HEK293 (cell line): ENCODE measurements around the gene POGZ.

Experiments
- FEZF1 ChIP-seq: fragments of 450-650 bp; formaldehyde crosslinking; IDR thresholded peaks from 2 replicates; pipeline ENCODE4 v1.5.1; 2016; ENCODE audit warnings: missing biosample characterization, missing genetic modification characterization
- KLF9 ChIP-seq: fragments of 450-650 bp; formaldehyde crosslinking; IDR thresholded peaks from 2 replicates; pipeline ENCODE4 v1.5.1; 2016; ENCODE audit warnings: missing biosample characterization, missing genetic modification characterization, low read depth
- MZF1 ChIP-seq: fragments of 450-650 bp; formaldehyde crosslinking; IDR thresholded peaks from 2 replicates; pipeline ENCODE4 v1.5.1; 2017; ENCODE audit warnings: missing biosample characterization, missing genetic modification characterization, borderline replicate concordance
- RBAK ChIP-seq: fragments of 450-650 bp; formaldehyde crosslinking; IDR thresholded peaks from 2 replicates; pipeline ENCODE4 v1.5.1; 2016; ENCODE audit warnings: missing biosample characterization, missing genetic modification characterization
- SETDB1 ChIP-seq: IDR thresholded peaks from one replicate; pipeline ENCODE4 v1.6.1; 2017; ENCODE audit warnings: mild to moderate bottlenecking, low read length, moderate library complexity, mixed read lengths; ENCODE audit not compliant: insufficient read length
- SP7 ChIP-seq: fragments of 450-650 bp; formaldehyde crosslinking; IDR thresholded peaks from 2 replicates; pipeline ENCODE4 v1.5.1; 2016; ENCODE audit warnings: missing biosample characterization, missing genetic modification characterization
- WT1 ChIP-seq: fragments of 450-650 bp; formaldehyde crosslinking; IDR thresholded peaks from 2 replicates; pipeline ENCODE4 v1.5.1; 2016; ENCODE audit warnings: missing biosample characterization, missing genetic modification characterization
- ZBTB17 ChIP-seq: fragments of 450-650 bp; formaldehyde crosslinking; IDR thresholded peaks from 2 replicates; pipeline ENCODE4 v1.5.1; 2016; ENCODE audit warnings: missing biosample characterization, missing genetic modification characterization
- ZBTB48 ChIP-seq: fragments of 450-650 bp; formaldehyde crosslinking; IDR thresholded peaks from 2 replicates; pipeline ENCODE4 v1.5.1; 2016; ENCODE audit warnings: missing biosample characterization, missing genetic modification characterization
- ZBTB8A ChIP-seq: fragments of 450-650 bp; formaldehyde crosslinking; IDR thresholded peaks from 2 replicates; pipeline ENCODE4 v1.5.1; 2016; ENCODE audit warnings: missing biosample characterization, missing genetic modification characterization
- ZEB2 ChIP-seq: fragments of 450-650 bp; formaldehyde crosslinking; IDR thresholded peaks from 2 replicates; pipeline ENCODE4 v1.5.1; 2016; ENCODE audit warnings: missing biosample characterization, missing genetic modification characterization
- ZFP37 ChIP-seq: fragments of 450-650 bp; formaldehyde crosslinking; IDR thresholded peaks from 2 replicates; pipeline ENCODE4 v1.5.1; 2016; ENCODE audit warnings: missing biosample characterization, missing genetic modification characterization
- ZIC2 ChIP-seq: fragments of 450-650 bp; formaldehyde crosslinking; IDR thresholded peaks from 2 replicates; pipeline ENCODE4 v1.5.1; 2016; ENCODE audit warnings: missing biosample characterization, missing genetic modification characterization
- ZNF138 ChIP-seq: fragments of 450-650 bp; formaldehyde crosslinking; IDR thresholded peaks from 2 replicates; pipeline ENCODE4 v1.5.1; 2016; ENCODE audit warnings: missing biosample characterization, missing genetic modification characterization, borderline replicate concordance
- ZNF211 ChIP-seq: fragments of 450-650 bp; formaldehyde crosslinking; IDR thresholded peaks from 2 replicates; pipeline ENCODE4 v1.5.1; 2016; ENCODE audit warnings: low read depth, missing biosample characterization, missing genetic modification characterization
- ZNF223 ChIP-seq: fragments of 450-650 bp; formaldehyde crosslinking; IDR thresholded peaks from 2 replicates; pipeline ENCODE4 v1.5.1; 2016; ENCODE audit warnings: missing biosample characterization, missing genetic modification characterization
- ZNF335 ChIP-seq: fragments of 450-650 bp; formaldehyde crosslinking; conservative IDR thresholded peaks from 2 replicates; pipeline ENCODE4 v1.5.1; 2016; ENCODE audit warnings: missing biosample characterization, missing genetic modification characterization
- ZNF366 ChIP-seq: fragments of 450-650 bp; formaldehyde crosslinking; conservative IDR thresholded peaks from 2 replicates; pipeline ENCODE4 v1.5.1; 2016; ENCODE audit warnings: missing biosample characterization, missing genetic modification characterization
- ZNF394 ChIP-seq: fragments of 450-650 bp; formaldehyde crosslinking; IDR thresholded peaks from 2 replicates; pipeline ENCODE4 v1.5.1; 2016; ENCODE audit warnings: missing biosample characterization, missing genetic modification characterization, mild to moderate bottlenecking, moderate library complexity, borderline replicate concordance
- ZNF423 ChIP-seq: fragments of 450-650 bp; formaldehyde crosslinking; IDR thresholded peaks from 2 replicates; pipeline ENCODE4 v1.5.1; 2016; ENCODE audit warnings: missing biosample characterization, missing genetic modification characterization
- ZNF501 ChIP-seq: fragments of 450-650 bp; formaldehyde crosslinking; IDR thresholded peaks from 2 replicates; pipeline ENCODE4 v1.5.1; 2016; ENCODE audit warnings: missing biosample characterization, missing genetic modification characterization
- ZNF610 ChIP-seq: fragments of 450-650 bp; formaldehyde crosslinking; IDR thresholded peaks from 2 replicates; pipeline ENCODE4 v1.5.1; 2016; ENCODE audit warnings: missing biosample characterization, missing genetic modification characterization, borderline replicate concordance
- ZXDB ChIP-seq: fragments of 450-650 bp; formaldehyde crosslinking; IDR thresholded peaks from 2 replicates; pipeline ENCODE4 v1.5.1; 2016; ENCODE audit warnings: missing biosample characterization, missing genetic modification characterization
- TF ChIP-seq, protein P1 (sequence below): fragments of 450-650 bp; formaldehyde crosslinking; IDR thresholded peaks from 2 replicates; pipeline ENCODE4 v1.5.1; 2017; ENCODE audit warnings: missing biosample characterization, missing genetic modification characterization
- TF ChIP-seq, protein P2 (sequence below): fragments of 450-650 bp; formaldehyde crosslinking; IDR thresholded peaks from 2 replicates; pipeline ENCODE4 v1.5.1; 2016; ENCODE audit warnings: missing biosample characterization, missing genetic modification characterization
- TF ChIP-seq, protein P3 (sequence below): fragments of 450-650 bp; formaldehyde crosslinking; IDR thresholded peaks from 2 replicates; pipeline ENCODE4 v1.5.1; 2016; ENCODE audit warnings: missing biosample characterization, missing genetic modification characterization
- TF ChIP-seq, protein P4 (sequence below): fragments of 450-650 bp; formaldehyde crosslinking; IDR thresholded peaks from 2 replicates; pipeline ENCODE4 v1.5.1; 2017; ENCODE audit warnings: missing biosample characterization, missing genetic modification characterization
- TF ChIP-seq, protein P5 (sequence below): fragments of 450-650 bp; formaldehyde crosslinking; IDR thresholded peaks from 2 replicates; pipeline ENCODE4 v1.5.1; 2016; ENCODE audit warnings: missing biosample characterization, missing genetic modification characterization

The POGZ gene

DNA sequence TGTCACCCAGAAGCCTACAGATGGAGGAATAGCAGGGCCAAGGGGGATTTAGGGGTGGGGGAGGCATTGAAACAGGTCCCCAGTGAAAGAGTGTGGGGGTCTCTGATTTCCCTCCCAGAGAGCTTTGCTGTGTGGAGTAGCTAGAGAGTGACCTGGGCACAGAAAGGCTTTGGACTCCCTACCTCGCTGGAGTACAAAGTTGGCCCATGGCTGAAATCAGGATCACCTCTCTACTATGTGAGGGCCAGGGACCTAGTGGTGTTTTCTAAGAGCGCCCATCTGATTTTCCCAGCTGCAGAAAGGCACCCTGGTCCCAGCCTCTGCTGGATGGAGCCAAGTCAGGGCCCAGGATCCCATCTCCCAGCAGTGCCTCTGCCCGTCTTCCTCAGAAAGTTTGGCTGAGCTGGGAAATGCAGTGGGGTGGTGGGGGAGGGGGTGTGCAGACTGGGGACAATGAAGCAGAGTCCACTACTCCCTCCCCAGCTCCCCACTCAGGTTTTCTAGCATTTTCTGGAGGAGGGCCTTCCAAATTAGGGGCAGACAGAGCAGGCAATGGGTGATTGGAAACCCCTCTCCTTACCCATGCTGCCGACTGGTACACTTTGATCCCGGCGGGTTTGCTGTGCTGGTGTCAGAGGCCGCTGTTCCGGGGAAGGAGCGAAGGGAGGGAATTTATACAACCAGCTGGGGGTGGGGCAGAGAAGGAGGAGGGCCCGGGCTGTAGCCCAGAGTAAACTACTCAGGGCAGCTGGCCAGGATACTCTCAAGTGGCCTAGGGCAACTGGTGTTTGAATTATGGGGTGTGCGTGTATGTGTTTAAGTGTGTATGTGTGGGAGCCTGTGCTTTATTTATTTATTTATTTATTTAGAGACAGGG, 87.0 kb downstream of the POGZ start, which contains the start of gene SELENBP1 (continued):
- TF ChIP-seq, protein P1, sequence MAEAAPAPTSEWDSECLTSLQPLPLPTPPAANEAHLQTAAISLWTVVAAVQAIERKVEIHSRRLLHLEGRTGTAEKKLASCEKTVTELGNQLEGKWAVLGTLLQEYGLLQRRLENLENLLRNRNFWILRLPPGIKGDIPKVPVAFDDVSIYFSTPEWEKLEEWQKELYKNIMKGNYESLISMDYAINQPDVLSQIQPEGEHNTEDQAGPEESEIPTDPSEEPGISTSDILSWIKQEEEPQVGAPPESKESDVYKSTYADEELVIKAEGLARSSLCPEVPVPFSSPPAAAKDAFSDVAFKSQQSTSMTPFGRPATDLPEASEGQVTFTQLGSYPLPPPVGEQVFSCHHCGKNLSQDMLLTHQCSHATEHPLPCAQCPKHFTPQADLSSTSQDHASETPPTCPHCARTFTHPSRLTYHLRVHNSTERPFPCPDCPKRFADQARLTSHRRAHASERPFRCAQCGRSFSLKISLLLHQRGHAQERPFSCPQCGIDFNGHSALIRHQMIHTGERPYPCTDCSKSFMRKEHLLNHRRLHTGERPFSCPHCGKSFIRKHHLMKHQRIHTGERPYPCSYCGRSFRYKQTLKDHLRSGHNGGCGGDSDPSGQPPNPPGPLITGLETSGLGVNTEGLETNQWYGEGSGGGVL (tag by site-specific recombination): peak; percentile 82
- TF ChIP-seq FEZF1 (tag by site-specific recombination): peak; percentile 59
- no peak for TF ChIP-seq ZNF423
- TF ChIP-seq, protein P2, sequence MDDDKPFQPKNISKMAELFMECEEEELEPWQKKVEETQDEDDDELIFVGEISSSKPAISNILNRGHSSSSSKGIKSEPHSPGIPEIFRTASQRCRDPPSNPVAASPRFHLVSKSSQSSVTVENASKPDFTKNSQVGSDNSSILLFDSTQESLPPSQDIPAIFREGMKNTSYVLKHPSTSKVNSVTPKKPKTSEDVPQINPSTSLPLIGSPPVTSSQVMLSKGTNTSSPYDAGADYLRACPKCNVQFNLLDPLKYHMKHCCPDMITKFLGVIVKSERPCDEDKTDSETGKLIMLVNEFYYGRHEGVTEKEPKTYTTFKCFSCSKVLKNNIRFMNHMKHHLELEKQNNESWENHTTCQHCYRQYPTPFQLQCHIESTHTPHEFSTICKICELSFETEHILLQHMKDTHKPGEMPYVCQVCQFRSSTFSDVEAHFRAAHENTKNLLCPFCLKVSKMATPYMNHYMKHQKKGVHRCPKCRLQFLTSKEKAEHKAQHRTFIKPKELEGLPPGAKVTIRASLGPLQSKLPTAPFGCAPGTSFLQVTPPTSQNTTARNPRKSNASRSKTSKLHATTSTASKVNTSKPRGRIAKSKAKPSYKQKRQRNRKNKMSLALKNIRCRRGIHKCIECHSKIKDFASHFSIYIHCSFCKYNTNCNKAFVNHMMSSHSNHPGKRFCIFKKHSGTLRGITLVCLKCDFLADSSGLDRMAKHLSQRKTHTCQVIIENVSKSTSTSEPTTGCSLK (tag by site-specific recombination): no peak
- TF ChIP-seq ZNF335 (tag by site-specific recombination): peak; percentile 72
- TF ChIP-seq ZFP37 (tag by site-specific recombination): peak; percentile 46; the same call in 1 of the 2 replicates
- peak; percentile 77 for TF ChIP-seq WT1 (tag by site-specific recombination)
- peak; percentile 61; the same call in 1 of the 2 replicates for TF ChIP-seq ZEB2 (tag by site-specific recombination)
- peak; percentile 62 for TF ChIP-seq ZIC2 (tag by site-specific recombination)
- TF ChIP-seq ZNF501: peak; percentile 26; the same call in 1 of the 2 replicates
- no peak for TF ChIP-seq ZNF211 (tag by site-specific recombination)
- TF ChIP-seq, protein P3, sequence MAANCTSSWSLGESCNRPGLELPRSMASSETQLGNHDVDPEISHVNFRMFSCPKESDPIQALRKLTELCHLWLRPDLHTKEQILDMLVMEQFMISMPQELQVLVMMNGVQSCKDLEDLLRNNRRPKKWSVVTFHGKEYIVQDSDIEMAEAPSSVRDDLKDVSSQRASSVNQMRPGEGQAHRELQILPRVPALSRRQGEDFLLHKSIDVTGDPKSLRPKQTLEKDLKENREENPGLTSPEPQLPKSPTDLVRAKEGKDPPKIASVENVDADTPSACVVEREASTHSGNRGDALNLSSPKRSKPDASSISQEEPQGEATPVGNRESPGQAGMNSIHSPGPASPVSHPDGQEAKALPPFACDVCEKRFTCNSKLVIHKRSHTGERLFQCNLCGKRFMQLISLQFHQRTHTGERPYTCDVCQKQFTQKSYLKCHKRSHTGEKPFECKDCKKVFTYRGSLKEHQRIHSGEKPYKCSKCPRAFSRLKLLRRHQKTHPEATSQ (tag by site-specific recombination): no peak
- TF ChIP-seq SETDB1: no peak
- TF ChIP-seq, protein P4, sequence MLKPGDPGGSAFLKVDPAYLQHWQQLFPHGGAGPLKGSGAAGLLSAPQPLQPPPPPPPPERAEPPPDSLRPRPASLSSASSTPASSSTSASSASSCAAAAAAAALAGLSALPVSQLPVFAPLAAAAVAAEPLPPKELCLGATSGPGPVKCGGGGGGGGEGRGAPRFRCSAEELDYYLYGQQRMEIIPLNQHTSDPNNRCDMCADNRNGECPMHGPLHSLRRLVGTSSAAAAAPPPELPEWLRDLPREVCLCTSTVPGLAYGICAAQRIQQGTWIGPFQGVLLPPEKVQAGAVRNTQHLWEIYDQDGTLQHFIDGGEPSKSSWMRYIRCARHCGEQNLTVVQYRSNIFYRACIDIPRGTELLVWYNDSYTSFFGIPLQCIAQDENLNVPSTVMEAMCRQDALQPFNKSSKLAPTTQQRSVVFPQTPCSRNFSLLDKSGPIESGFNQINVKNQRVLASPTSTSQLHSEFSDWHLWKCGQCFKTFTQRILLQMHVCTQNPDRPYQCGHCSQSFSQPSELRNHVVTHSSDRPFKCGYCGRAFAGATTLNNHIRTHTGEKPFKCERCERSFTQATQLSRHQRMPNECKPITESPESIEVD (tag by site-specific recombination): peak; percentile 20; the same call in 1 of the 2 replicates
- no peak for TF ChIP-seq RBAK (tag by site-specific recombination)
- peak; percentile 59; the same call in 1 of the 2 replicates for TF ChIP-seq MZF1 (tag by site-specific recombination)
- TF ChIP-seq ZNF394 (tag by site-specific recombination): peak; percentile 76; the same call in 1 of the 2 replicates
- TF ChIP-seq ZBTB8A: peak; percentile 57
- TF ChIP-seq ZBTB17 (tag by site-specific recombination): peak; percentile 39; the same call in 1 of the 2 replicates
- TF ChIP-seq ZBTB48 (tag by site-specific recombination): peak; percentile 37; the same call in 1 of the 2 replicates
- TF ChIP-seq, protein P5, sequence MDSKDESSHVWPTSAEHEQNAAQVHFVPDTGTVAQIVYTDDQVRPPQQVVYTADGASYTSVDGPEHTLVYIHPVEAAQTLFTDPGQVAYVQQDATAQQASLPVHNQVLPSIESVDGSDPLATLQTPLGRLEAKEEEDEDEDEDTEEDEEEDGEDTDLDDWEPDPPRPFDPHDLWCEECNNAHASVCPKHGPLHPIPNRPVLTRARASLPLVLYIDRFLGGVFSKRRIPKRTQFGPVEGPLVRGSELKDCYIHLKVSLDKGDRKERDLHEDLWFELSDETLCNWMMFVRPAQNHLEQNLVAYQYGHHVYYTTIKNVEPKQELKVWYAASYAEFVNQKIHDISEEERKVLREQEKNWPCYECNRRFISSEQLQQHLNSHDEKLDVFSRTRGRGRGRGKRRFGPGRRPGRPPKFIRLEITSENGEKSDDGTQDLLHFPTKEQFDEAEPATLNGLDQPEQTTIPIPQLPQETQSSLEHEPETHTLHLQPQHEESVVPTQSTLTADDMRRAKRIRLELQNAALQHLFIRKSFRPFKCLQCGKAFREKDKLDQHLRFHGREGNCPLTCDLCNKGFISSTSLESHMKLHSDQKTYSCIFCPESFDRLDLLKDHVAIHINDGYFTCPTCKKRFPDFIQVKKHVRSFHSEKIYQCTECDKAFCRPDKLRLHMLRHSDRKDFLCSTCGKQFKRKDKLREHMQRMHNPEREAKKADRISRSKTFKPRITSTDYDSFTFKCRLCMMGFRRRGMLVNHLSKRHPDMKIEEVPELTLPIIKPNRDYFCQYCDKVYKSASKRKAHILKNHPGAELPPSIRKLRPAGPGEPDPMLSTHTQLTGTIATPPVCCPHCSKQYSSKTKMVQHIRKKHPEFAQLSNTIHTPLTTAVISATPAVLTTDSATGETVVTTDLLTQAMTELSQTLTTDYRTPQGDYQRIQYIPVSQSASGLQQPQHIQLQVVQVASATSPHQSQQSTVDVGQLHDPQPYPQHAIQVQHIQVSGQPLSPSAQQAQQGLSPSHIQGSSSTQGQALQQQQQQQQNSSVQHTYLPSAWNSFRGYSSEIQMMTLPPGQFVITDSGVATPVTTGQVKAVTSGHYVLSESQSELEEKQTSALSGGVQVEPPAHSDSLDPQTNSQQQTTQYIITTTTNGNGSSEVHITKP (tag by site-specific recombination): peak; percentile 82
- peak; percentile 72 for TF ChIP-seq ZNF366
- peak; percentile 81 for TF ChIP-seq SP7 (tag by site-specific recombination)
- 0 out of 2 replicates have a peak, but pooled peaks have one; percentile 40 for TF ChIP-seq ZNF223
- no peak for TF ChIP-seq ZNF138 (tag by site-specific recombination)
- TF ChIP-seq ZNF610: peak; percentile 28; the same call in 1 of the 2 replicates
- TF ChIP-seq KLF9: peak; percentile 82
- TF ChIP-seq ZXDB (tag by site-specific recombination): peak; percentile 75; the same call in 1 of the 2 replicates
